Neural crest cell (in vitro differentiated cells): ENCODE results near the gene TRAPPC5. TPM values are rescaled to one million over a fixed set of nuclear protein-coding genes. Genes with fewer than 3 reads are reported as not detected.

Source experiments
- DNase-seq: peaks from one replicate; pipeline ENCODE4 v3.0.0; 2021; ENCODE audit warnings: low read depth, mixed read lengths, low spot score
- H3K27ac Mint-ChIP-seq: one replicate; pipeline ENCODE4 v1.8.0; 2021; ENCODE audit warnings: mild to moderate bottlenecking, mixed read lengths; ENCODE audit not compliant: unreplicated experiment
- H3K27me3 Mint-ChIP-seq: 2 replicates; pipeline ENCODE4 v1.8.0; 2021; ENCODE audit warnings: low read depth, mild to moderate bottlenecking, mixed read lengths
- H3K36me3 Mint-ChIP-seq: 2 replicates; pipeline ENCODE4 v1.8.0; 2021; ENCODE audit warnings: low read depth, mild to moderate bottlenecking, mixed read lengths
- H3K4me1 Mint-ChIP-seq: 2 replicates; pipeline ENCODE4 v1.8.0; 2021; ENCODE audit warnings: mixed read lengths
- H3K4me3 Mint-ChIP-seq: one replicate; pipeline ENCODE4 v1.8.0; 2021; ENCODE audit warnings: mild to moderate bottlenecking, mixed read lengths
- H3K9me3 Mint-ChIP-seq: 2 replicates; pipeline ENCODE4 v1.8.0; 2021; ENCODE audit warnings: mixed read lengths
- CTCF ChIP-seq: fragments of 200-600 bp; sonication (generic); conservative IDR thresholded peaks from 2 replicates; pipeline ENCODE4 v1.5.0; 2021; ENCODE audit warnings: antibody characterized with exemption, mild to moderate bottlenecking
- total RNA-seq: library from RNA; stranded (reverse); gene quantifications from 2 replicates; pipeline ENCODE4 v1.2.1, GENCODE V29; 2021

TRAPPC5 gene
- total RNA-seq, 1 donor from 2014 or later, result 83.8 TPM

- no peak for TF ChIP-seq CTCF
- H3K4me3 Mint-ChIP-seq, result no peak overlapping the region
These were observed 51.0 kb downstream of the TRAPPC5 start for GRCh38 chr19:7731615-7732014.

GRCh38 chr19:7732045-7732444 lies 51.4 kb downstream of the TRAPPC5 start, which contains the start of gene CLEC4G:
Gene CLEC4G, minus strand, starts transcription at chr19:7732110. Its CDS starts 8 bp downstream, at chr19:7732102.
- Mint-ChIP-seq H3K4me3 (no peak within 1 kb of the TSS), H3K4me1 (no peaks in the 10 kb centered on the region), H3K9me3 (no peaks in the 10 kb centered on the region), H3K36me3 (no peaks in the 10 kb centered on the region), H3K27ac (no peak within 1 kb of the TSS), H3K27me3 (peaks cover 93% of the 10 kb centered on the region)
- TF ChIP-seq CTCF, result no peak
- DNase-seq, result no peak

More at GRCh38 chr19:7731615-7732014, 51.0 kb downstream of the TRAPPC5 start:
- Mint-ChIP-seq H3K27ac (no peak overlapping the region), H3K36me3 (no peaks in the 10 kb centered on the region), H3K4me1 (no peaks in the 10 kb centered on the region), H3K9me3 (no peaks in the 10 kb centered on the region), H3K27me3 (peaks cover 90% of the 10 kb centered on the region)
- no peak for DNase-seq

- DNase-seq, result no peak
- Mint-ChIP-seq H3K36me3 (no peaks in the 10 kb centered on the region), H3K4me1 (no peaks in the 10 kb centered on the region), H3K4me3 (no peak overlapping the region), H3K27me3 (peaks cover 91% of the 10 kb centered on the region), H3K9me3 (no peaks in the 10 kb centered on the region), H3K27ac (no peak overlapping the region)
- no peak for TF ChIP-seq CTCF
These were observed 52.7 kb downstream of the TRAPPC5 start for GRCh38 chr19:7733376-7733775.

GRCh38 chr19:7734220-7735203 lies 53.9 kb downstream of the TRAPPC5 start:
- no peak for DNase-seq
- Mint-ChIP-seq H3K9me3 (no peaks in the 10 kb centered on the region), H3K4me1 (no peaks in the 10 kb centered on the region), H3K27me3 (peaks cover 89% of the 10 kb centered on the region), H3K4me3 (no peak overlapping the region), H3K27ac (no peak overlapping the region), H3K36me3 (no peaks in the 10 kb centered on the region)
- TF ChIP-seq CTCF, result no peak

- Mint-ChIP-seq H3K4me1 (no peaks in the 10 kb centered on the region), H3K27me3 (peaks cover 91% of the 10 kb centered on the region), H3K4me3 (no peak overlapping the region), H3K27ac (no peak overlapping the region), H3K36me3 (no peaks in the 10 kb centered on the region), H3K9me3 (no peaks in the 10 kb centered on the region)
- no peak for TF ChIP-seq CTCF
- DNase-seq, result no peak
These were observed 55.5 kb downstream of the TRAPPC5 start for GRCh38 chr19:7736148-7736547.
